ENCODE results near the gene EIF2AK3. TPM values are rescaled to one million over a fixed set of nuclear protein-coding genes. Genes with fewer than 3 reads are reported as not detected.

The EIF2AK3 gene
- total RNA-seq, 1 donor from 2014 or later: 27.1 TPM

DNA sequence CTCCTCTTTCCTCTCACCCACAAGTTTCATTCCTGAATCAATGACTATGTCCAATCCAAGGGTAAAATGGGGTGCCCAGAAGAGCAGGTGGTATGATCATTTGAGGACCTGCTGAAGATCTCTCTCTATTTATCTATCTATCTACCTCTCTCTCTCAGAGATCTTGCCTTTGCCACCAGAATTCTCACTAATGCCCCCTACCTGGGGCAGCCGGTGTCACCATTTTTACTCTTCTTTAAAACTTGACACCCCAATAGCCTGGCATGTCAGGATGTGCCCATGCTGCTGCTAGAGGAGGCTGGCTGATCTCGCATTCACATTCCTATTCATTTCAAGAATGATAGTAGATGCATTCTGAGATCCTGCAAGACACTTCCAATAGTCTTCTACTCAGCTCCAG is 40.0 kb upstream of the EIF2AK3 start:
- no peaks in the 10 kb centered on the region for H3K9me3 ChIP-seq (ENCODE audit: insufficient read depth, low read depth, low read length)
- H3K27ac Mint-ChIP-seq (ENCODE audit: unreplicated experiment): no peak overlapping the region
- no peaks in the 10 kb centered on the region for H4K20me1 ChIP-seq (ENCODE audit: insufficient read depth, low read length)
- no peaks in the 10 kb centered on the region for H3K27me3 Mint-ChIP-seq (ENCODE audit: low read depth, unreplicated experiment)
- H3K4me2 ChIP-seq (ENCODE audit: low read length): no peak overlapping the region
- DNase-seq (ENCODE audit: low read depth) (no peak), FAIRE-seq (no peak)
- H3K27ac ChIP-seq (ENCODE audit: low read depth, low read length): no peak overlapping the region
- H3K9me3 Mint-ChIP-seq (ENCODE audit: unreplicated experiment): no peaks in the 10 kb centered on the region
- no peaks in the 10 kb centered on the region for H3K27me3 ChIP-seq (ENCODE audit: insufficient read depth, low read length)
- no peaks in the 10 kb centered on the region for H3K36me3 ChIP-seq (ENCODE audit: insufficient read depth, low read length)
- no peaks in the 10 kb centered on the region for H3K79me2 ChIP-seq (ENCODE audit: insufficient read depth, low read length)
- no peak for TF ChIP-seq EZH2 (IDR thresholded peaks at IDR 0.05; ENCODE audit: insufficient read depth, low read length)
- TF ChIP-seq, protein P1, sequence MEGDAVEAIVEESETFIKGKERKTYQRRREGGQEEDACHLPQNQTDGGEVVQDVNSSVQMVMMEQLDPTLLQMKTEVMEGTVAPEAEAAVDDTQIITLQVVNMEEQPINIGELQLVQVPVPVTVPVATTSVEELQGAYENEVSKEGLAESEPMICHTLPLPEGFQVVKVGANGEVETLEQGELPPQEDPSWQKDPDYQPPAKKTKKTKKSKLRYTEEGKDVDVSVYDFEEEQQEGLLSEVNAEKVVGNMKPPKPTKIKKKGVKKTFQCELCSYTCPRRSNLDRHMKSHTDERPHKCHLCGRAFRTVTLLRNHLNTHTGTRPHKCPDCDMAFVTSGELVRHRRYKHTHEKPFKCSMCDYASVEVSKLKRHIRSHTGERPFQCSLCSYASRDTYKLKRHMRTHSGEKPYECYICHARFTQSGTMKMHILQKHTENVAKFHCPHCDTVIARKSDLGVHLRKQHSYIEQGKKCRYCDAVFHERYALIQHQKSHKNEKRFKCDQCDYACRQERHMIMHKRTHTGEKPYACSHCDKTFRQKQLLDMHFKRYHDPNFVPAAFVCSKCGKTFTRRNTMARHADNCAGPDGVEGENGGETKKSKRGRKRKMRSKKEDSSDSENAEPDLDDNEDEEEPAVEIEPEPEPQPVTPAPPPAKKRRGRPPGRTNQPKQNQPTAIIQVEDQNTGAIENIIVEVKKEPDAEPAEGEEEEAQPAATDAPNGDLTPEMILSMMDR (IDR thresholded peaks at IDR 0.05; ENCODE audit: insufficient read depth, low read depth, low read length): no peak
- H3K36me3 Mint-ChIP-seq (ENCODE audit: low read depth, unreplicated experiment): no peaks in the 10 kb centered on the region
- H2AFZ ChIP-seq (ENCODE audit: low read depth, low read length): no peak overlapping the region
- H3K4me1 ChIP-seq (ENCODE audit: insufficient read depth, low read length): no peaks in the 10 kb centered on the region
- no peak overlapping the region for H3K4me3 ChIP-seq (ENCODE audit: insufficient read depth, low read depth, low read length)
- H3K9ac ChIP-seq (ENCODE audit: low read length): no peak overlapping the region
- H3K4me1 Mint-ChIP-seq (ENCODE audit: low read depth, unreplicated experiment): no peaks in the 10 kb centered on the region
- H3K4me3 Mint-ChIP-seq (ENCODE audit: unreplicated experiment): no peak overlapping the region

DNA sequence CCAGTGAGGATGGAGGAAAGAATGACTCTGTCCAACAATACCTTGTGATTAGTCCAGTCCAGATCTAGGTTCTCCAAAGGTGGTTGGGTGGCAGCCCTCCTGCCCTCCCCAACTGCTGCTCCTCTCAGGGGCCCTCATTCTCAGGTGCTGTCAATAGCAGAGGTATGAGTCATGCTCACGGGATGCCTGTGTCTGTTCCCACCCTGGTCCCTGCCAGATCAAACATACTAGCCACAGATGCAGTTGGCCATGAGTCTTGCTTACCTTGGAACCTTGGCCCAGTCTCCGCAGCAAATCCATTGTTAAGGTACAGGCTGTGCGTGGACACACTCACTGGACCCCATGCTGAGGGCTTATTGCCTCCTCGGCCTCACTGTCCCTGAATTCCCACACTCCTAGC is 39.3 kb upstream of the EIF2AK3 start:
- Mint-ChIP-seq H3K27ac (ENCODE audit: unreplicated experiment) (no peak overlapping the region), H3K4me3 (ENCODE audit: unreplicated experiment) (no peak overlapping the region), H3K27me3 (ENCODE audit: low read depth, unreplicated experiment) (no peaks in the 10 kb centered on the region), H3K9me3 (ENCODE audit: unreplicated experiment) (no peaks in the 10 kb centered on the region), H3K36me3 (ENCODE audit: low read depth, unreplicated experiment) (no peaks in the 10 kb centered on the region), H3K4me1 (ENCODE audit: low read depth, unreplicated experiment) (no peaks in the 10 kb centered on the region)
- no peak overlapping the region for H3K4me3 ChIP-seq (ENCODE audit: insufficient read depth, low read depth, low read length)
- no peaks in the 10 kb centered on the region for H3K9me3 ChIP-seq (ENCODE audit: insufficient read depth, low read depth, low read length)
- DNase-seq (ENCODE audit: low read depth) (no peak), FAIRE-seq (no peak)
- H2AFZ ChIP-seq (ENCODE audit: low read depth, low read length): no peak overlapping the region
- H3K36me3 ChIP-seq (ENCODE audit: insufficient read depth, low read length): no peaks in the 10 kb centered on the region
- H3K4me1 ChIP-seq (ENCODE audit: insufficient read depth, low read length): no peaks in the 10 kb centered on the region
- no peak overlapping the region for H3K9ac ChIP-seq (ENCODE audit: low read length)
- no peaks in the 10 kb centered on the region for H3K79me2 ChIP-seq (ENCODE audit: insufficient read depth, low read length)
- no peak overlapping the region for H3K4me2 ChIP-seq (ENCODE audit: low read length)
- H4K20me1 ChIP-seq (ENCODE audit: insufficient read depth, low read length): no peaks in the 10 kb centered on the region
- no peak for TF ChIP-seq EZH2 (IDR thresholded peaks at IDR 0.05; ENCODE audit: insufficient read depth, low read length)
- TF ChIP-seq, protein P1 (IDR thresholded peaks at IDR 0.05; ENCODE audit: insufficient read depth, low read depth, low read length): no peak
- no peaks in the 10 kb centered on the region for H3K27me3 ChIP-seq (ENCODE audit: insufficient read depth, low read length)
- no peak overlapping the region for H3K27ac ChIP-seq (ENCODE audit: low read depth, low read length)

DNA sequence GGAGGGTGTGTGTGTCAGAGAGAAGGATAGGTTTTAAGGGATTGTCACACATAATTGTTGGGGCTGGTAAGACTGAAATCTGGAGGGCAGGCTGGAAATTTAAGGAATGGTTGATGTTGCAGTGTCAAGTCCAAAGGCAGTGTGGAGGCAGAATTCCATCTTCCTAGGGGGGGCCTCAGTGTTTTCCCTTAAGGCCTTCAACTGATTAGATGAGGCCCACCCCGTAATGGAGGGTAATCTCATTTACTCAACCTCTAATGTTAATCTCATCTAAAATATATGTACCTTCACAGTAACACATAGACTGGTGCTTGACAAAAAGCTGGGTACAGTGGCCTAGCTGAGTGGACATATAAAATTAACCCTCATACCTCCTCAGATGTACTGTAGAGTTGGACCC is 33.4 kb upstream of the EIF2AK3 start:
- Mint-ChIP-seq H3K4me1 (ENCODE audit: low read depth, unreplicated experiment) (peaks cover 27% of the 10 kb centered on the region), H3K27me3 (ENCODE audit: low read depth, unreplicated experiment) (no peaks in the 10 kb centered on the region), H3K9me3 (ENCODE audit: unreplicated experiment) (peaks cover 2% of the 10 kb centered on the region), H3K27ac (ENCODE audit: unreplicated experiment) (no peak overlapping the region), H3K36me3 (ENCODE audit: low read depth, unreplicated experiment) (no peaks in the 10 kb centered on the region), H3K4me3 (ENCODE audit: unreplicated experiment) (no peak overlapping the region)
- H2AFZ ChIP-seq (ENCODE audit: low read depth, low read length): no peak overlapping the region
- peaks cover 21% of the 10 kb centered on the region for H3K4me1 ChIP-seq (ENCODE audit: insufficient read depth, low read length)
- no peak overlapping the region for H3K4me3 ChIP-seq (ENCODE audit: insufficient read depth, low read depth, low read length)
- no peaks in the 10 kb centered on the region for H3K79me2 ChIP-seq (ENCODE audit: insufficient read depth, low read length)
- H3K4me2 ChIP-seq (ENCODE audit: low read length): no peak overlapping the region
- TF ChIP-seq, protein P1 (IDR thresholded peaks at IDR 0.05; ENCODE audit: insufficient read depth, low read depth, low read length): no peak
- no peak for TF ChIP-seq EZH2 (IDR thresholded peaks at IDR 0.05; ENCODE audit: insufficient read depth, low read length)
- FAIRE-seq (no peak), DNase-seq (ENCODE audit: low read depth) (no peak)
- H3K36me3 ChIP-seq (ENCODE audit: insufficient read depth, low read length): no peaks in the 10 kb centered on the region
- H3K27me3 ChIP-seq (ENCODE audit: insufficient read depth, low read length): no peaks in the 10 kb centered on the region
- no peaks in the 10 kb centered on the region for H3K9me3 ChIP-seq (ENCODE audit: insufficient read depth, low read depth, low read length)
- no peak overlapping the region for H3K27ac ChIP-seq (ENCODE audit: low read depth, low read length)
- H4K20me1 ChIP-seq (ENCODE audit: insufficient read depth, low read length): no peaks in the 10 kb centered on the region
- H3K9ac ChIP-seq (ENCODE audit: low read length): no peak overlapping the region

Data from astrocyte (in vitro differentiated cells and primary cell).